ENCODE measurements around the gene NBPF1. TPM values are rescaled to one million over a fixed set of nuclear protein-coding genes. Genes with fewer than 3 reads are reported as not detected.
"Not testable (repeated sequence)": the region's sequence is repeated elsewhere in the genome, so short reads cannot be mapped to it uniquely, and the experiment has no call there.

The NBPF1 gene
- total RNA-seq, 1 donor from 2014 or later, result 69.4 TPM

DNA sequence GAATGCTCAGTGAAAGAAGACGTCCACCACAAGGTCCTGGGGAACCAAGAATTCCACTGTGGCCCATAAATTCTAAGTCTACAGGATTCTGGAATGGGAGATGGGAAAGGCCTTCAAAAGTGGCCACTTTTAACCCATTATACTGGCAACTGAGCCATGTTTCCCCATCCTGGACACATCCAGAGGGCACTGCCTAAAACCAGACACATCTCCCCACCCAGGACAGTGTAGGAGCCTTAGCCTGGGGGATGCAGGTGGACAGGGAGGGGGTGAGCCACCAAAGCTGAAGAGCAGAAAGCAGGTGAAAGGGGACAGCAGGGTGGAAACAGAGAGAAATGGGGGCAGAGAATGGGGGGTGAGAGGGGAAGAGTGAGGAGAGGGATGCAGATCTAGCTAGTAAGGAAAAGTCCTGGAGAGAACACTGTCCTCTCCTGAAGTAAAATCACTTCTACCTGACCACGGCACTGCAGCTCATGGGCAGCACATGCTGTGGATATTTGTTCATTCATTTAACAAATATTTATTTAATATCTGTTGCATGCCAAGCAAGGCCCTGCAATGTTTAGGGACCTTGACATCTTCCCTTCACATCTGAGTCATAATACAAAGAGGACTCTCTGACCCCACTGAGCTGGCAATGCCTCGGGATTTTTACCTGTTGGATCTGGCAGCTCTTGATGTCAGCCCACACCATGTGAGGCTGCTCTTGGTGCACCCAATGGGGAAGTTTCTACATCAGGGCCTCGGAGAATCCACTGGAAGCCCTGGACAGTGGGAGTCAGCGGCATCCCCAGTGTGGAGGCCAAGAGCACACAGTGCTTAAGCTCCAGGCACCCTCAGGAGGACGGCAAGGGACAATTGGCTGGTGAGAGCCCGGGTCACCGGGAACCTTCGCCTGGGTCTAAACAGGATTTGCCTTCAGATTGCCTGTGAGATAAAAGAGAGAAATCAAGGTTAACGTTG, 5.2 kb downstream of the NBPF1 start:
- H3K9ac ChIP-seq (ENCODE audit: low read depth in 1 of 3, low read length in 3 of 3); H3K9me3 ChIP-seq (ENCODE audit: control insufficient read depth in 3 of 3, low read length in 3 of 3); H3K27me3 ChIP-seq (ENCODE audit: control insufficient read depth in 3 of 3, insufficient read depth in 3 of 3, low read length in 3 of 3); H3K27ac ChIP-seq (ENCODE audit: low read depth, low read length); H3K4me3 ChIP-seq (ENCODE audit: low read length in 3 of 3): not testable (repeated sequence)
- Histone ChIP-seq H3K4me1 (ENCODE audit: control insufficient read depth in 3 of 3, insufficient read depth in 3 of 3, low read length in 3 of 3) (peaks cover 11 to 14% (median 12%) of the 10 kb centered on the region in 3 donors), H3K36me3 (ENCODE audit: control insufficient read depth in 3 of 3, insufficient read depth in 3 of 3, low read length in 3 of 3) (peaks cover 26 to 39% (median 38%) of the 10 kb centered on the region in 3 donors)

DNA sequence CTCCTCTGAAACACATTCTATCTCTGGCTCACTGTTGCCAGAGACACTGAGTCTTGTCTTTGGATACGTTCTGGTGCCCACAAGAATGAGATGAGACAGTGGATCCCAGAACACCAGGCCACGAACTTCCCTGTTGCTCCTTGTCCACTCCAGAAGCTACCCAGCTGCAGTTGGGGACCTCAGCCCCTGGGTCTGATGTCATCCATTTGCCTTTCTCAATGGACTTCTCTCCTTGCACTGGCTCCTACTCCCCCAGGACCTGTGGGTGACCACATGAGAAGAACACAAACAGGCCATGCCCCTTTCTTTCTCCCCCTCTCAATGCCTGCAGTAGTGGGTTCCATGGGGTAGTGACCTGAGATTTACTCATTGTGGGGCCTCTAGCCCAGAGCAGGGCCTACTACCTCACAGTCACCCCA, 5.9 kb downstream of the NBPF1 start:
- Histone ChIP-seq H3K9ac (ENCODE audit: low read depth in 1 of 3, low read length in 3 of 3) (peak overlapping the region in 1 of 3 donors; percentile 1), H3K9me3 (ENCODE audit: control insufficient read depth in 3 of 3, low read length in 3 of 3) (no peaks in the 10 kb centered on the region), H3K27me3 (ENCODE audit: control insufficient read depth in 3 of 3, insufficient read depth in 3 of 3, low read length in 3 of 3) (no peaks in the 10 kb centered on the region), H3K36me3 (ENCODE audit: control insufficient read depth in 3 of 3, insufficient read depth in 3 of 3, low read length in 3 of 3) (peaks cover 26 to 39% (median 38%) of the 10 kb centered on the region in 3 donors), H3K4me1 (ENCODE audit: control insufficient read depth in 3 of 3, insufficient read depth in 3 of 3, low read length in 3 of 3) (peaks cover 8 to 10% (median 8%) of the 10 kb centered on the region in 3 donors), H3K4me3 (ENCODE audit: low read length in 3 of 3) (no peak overlapping the region), H3K27ac (ENCODE audit: low read depth, low read length) (no peak overlapping the region)

DNA sequence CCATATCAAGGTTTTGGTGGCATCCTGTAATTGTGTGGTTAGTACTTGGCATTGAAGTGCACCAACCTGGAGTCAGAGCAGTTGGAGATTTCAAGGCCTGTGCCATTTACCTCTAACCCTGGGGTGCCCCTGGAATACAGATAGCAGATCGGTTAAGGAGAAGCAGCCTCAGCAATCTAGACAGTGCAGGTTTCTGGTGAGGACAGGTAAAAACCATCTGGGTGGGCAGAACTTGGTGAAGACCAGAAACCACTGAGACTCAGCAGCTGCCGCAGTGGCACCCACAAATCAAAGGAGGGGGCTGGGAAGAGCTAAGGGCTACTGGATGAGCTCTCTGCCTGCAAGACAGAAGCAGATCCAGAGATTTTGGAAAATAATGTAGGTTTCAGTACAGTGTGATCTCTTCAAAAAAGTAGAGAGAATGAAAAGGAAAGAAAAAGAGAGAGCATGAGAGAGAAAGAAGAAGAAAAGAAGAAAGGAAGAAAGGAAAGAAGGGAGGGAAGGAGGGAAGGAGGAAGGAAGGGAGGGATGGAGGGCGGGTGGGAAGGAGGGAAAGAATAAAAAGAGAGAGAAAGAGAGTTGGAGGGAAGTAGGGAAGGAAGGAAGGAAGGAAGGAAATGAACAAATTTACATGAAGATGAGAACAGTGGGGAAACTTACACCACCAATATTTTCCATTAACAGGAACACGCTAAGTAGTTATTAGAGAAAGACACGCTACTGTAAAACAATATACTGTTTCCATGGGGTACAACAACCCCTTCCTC, 6.5 kb downstream of the NBPF1 start:
- not testable (repeated sequence) for H3K9ac ChIP-seq (ENCODE audit: low read depth in 1 of 3, low read length in 3 of 3); H3K4me1 ChIP-seq (ENCODE audit: control insufficient read depth in 3 of 3, insufficient read depth in 3 of 3, low read length in 3 of 3); H3K9me3 ChIP-seq (ENCODE audit: control insufficient read depth in 3 of 3, low read length in 3 of 3); H3K4me3 ChIP-seq (ENCODE audit: low read length in 3 of 3); H3K27me3 ChIP-seq (ENCODE audit: control insufficient read depth in 3 of 3, insufficient read depth in 3 of 3, low read length in 3 of 3); H3K27ac ChIP-seq (ENCODE audit: low read depth, low read length)
- peaks cover 26 to 39% (median 38%) of the 10 kb centered on the region in 3 donors for H3K36me3 ChIP-seq (ENCODE audit: control insufficient read depth in 3 of 3, insufficient read depth in 3 of 3, low read length in 3 of 3)

DNA sequence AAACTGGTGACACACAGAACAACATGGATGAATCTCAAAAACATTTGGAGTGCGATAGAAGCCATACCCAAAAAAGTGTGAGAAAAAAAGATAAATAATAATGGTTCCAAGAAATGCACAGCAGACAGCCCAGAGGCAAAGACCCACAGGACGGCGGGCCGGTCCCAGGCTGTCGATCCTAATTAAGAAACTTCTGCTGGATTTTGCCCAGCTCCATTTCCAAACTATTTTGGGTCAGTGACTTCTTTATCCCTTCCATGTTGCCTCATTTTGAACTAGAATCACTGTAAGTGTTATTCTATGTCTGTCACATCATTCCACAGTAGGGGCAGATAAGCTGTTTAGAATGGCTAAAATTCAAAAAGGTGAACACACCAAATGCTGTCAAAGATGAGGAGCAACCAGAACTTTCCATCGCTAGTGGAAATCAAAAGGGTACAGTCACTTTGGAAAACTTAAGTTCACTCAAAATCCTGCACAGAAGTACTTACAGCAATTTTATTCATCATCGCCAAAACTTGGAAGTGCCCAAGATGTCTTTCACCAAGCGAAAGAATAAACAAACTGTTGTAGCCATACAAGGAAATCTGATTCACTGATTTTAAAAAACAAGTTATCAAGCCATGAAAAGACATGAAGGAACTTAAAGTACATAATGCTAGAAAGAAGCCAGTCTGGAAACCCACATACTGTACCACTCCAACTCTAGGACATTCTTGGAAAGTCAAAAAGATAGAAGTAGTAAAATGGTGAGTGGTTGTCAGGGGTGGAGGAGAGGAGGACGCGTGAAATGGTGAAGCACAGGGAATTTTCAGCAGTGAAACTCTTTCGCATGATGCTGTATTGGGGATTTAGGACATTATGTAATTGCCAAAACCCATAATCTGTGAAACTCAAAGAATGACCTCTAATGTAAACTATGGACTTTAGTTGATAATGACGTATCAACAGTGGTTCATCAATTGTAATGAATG, 7.5 kb downstream of the NBPF1 start:
- Histone ChIP-seq H3K9ac (ENCODE audit: low read depth in 1 of 3, low read length in 3 of 3) (no peak overlapping the region), H3K36me3 (ENCODE audit: control insufficient read depth in 3 of 3, insufficient read depth in 3 of 3, low read length in 3 of 3) (peaks cover 26 to 39% (median 38%) of the 10 kb centered on the region in 3 donors), H3K9me3 (ENCODE audit: control insufficient read depth in 3 of 3, low read length in 3 of 3) (no peaks in the 10 kb centered on the region), H3K27ac (ENCODE audit: low read depth, low read length) (no peak overlapping the region), H3K4me3 (ENCODE audit: low read length in 3 of 3) (no peak overlapping the region), H3K4me1 (ENCODE audit: control insufficient read depth in 3 of 3, insufficient read depth in 3 of 3, low read length in 3 of 3) (no peaks in the 10 kb centered on the region), H3K27me3 (ENCODE audit: control insufficient read depth in 3 of 3, insufficient read depth in 3 of 3, low read length in 3 of 3) (no peaks in the 10 kb centered on the region)

DNA sequence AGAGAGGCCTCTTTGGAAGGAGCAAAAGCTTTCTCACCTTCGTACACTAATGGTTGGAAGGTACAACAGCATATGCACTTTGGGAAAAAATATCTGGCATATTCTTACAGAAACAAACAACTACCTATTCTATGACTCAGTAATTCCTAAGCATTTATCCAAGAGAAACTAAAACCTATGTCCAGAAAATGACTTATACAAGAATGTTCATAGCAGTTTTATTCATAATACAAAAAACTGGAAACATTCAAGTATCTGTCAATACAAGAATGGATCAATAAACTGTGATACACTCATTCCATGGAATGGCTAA, 8.2 kb downstream of the NBPF1 start:
- Histone ChIP-seq H3K4me3 (ENCODE audit: low read length in 3 of 3) (no peak overlapping the region), H3K27ac (ENCODE audit: low read depth, low read length) (no peak overlapping the region), H3K27me3 (ENCODE audit: control insufficient read depth in 3 of 3, insufficient read depth in 3 of 3, low read length in 3 of 3) (no peaks in the 10 kb centered on the region), H3K9me3 (ENCODE audit: control insufficient read depth in 3 of 3, low read length in 3 of 3) (no peaks in the 10 kb centered on the region), H3K9ac (ENCODE audit: low read depth in 1 of 3, low read length in 3 of 3) (no peak overlapping the region), H3K4me1 (ENCODE audit: control insufficient read depth in 3 of 3, insufficient read depth in 3 of 3, low read length in 3 of 3) (no peaks in the 10 kb centered on the region), H3K36me3 (ENCODE audit: control insufficient read depth in 3 of 3, insufficient read depth in 3 of 3, low read length in 3 of 3) (peaks cover 26 to 39% (median 38%) of the 10 kb centered on the region in 3 donors)

DNA sequence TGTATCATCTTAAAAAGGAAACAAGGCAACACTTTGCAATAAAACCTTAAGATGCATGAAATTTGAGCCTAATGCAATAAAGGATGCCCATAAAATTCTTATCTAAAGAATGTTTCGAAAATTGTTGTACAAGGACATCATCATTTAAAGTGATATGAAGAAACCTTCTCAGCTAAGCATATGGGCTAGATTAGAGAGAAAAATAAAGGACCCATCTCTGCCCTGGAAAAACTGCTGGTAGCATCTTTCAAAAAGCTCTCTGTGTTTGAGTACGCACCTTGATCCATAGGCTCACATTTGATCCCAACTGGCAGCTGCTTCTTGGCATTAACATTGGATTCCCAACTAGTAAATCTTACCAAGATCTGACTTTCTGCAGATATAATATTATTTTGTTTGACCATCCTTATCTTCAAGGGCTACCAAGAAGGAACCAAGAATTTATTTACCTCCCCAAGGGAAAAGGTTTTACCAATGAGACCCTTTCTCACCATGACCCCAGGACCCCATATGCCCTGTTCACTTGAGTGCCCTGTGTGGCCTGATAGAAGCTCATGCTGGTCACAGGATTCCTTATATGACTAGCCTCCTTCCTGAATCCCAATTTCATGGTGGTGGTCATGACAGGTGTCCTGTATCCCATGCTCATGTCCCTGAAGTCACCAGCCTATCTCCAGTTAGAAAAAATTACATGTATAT, 8.7 kb downstream of the NBPF1 start:
- H3K9ac ChIP-seq (ENCODE audit: low read depth in 1 of 3, low read length in 3 of 3); H3K4me3 ChIP-seq (ENCODE audit: low read length in 3 of 3); H3K4me1 ChIP-seq (ENCODE audit: control insufficient read depth in 3 of 3, insufficient read depth in 3 of 3, low read length in 3 of 3); H3K9me3 ChIP-seq (ENCODE audit: control insufficient read depth in 3 of 3, low read length in 3 of 3); H3K27me3 ChIP-seq (ENCODE audit: control insufficient read depth in 3 of 3, insufficient read depth in 3 of 3, low read length in 3 of 3); H3K27ac ChIP-seq (ENCODE audit: low read depth, low read length): not testable (repeated sequence)
- H3K36me3 ChIP-seq (ENCODE audit: control insufficient read depth in 3 of 3, insufficient read depth in 3 of 3, low read length in 3 of 3), result peaks cover 26 to 39% (median 38%) of the 10 kb centered on the region in 3 donors

DNA sequence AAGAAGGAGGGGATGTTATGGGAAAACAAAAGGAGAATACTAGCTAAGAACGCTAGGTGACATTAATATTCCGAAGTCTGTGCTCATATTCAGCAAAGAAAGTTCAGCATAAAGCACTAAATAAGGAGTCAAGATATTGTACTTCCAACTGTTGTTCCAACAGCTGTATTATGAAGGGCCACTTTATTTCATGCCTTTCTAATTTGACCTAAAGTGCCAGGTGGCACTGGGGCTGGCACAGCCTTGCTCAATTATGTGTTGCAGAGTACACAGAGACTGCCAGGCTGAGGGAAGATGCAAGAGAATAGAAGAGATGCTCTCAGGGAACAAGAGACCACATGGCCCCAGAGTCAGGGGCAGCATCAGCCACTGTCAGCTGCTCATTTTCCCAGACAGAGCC, 9.7 kb downstream of the NBPF1 start:
- not testable (repeated sequence) for H3K4me3 ChIP-seq (ENCODE audit: low read length in 3 of 3); H3K9ac ChIP-seq (ENCODE audit: low read depth in 1 of 3, low read length in 3 of 3); H3K9me3 ChIP-seq (ENCODE audit: control insufficient read depth in 3 of 3, low read length in 3 of 3); H3K27me3 ChIP-seq (ENCODE audit: control insufficient read depth in 3 of 3, insufficient read depth in 3 of 3, low read length in 3 of 3); H3K27ac ChIP-seq (ENCODE audit: low read depth, low read length); H3K4me1 ChIP-seq (ENCODE audit: control insufficient read depth in 3 of 3, insufficient read depth in 3 of 3, low read length in 3 of 3)
- peaks cover 26 to 39% (median 38%) of the 10 kb centered on the region in 3 donors for H3K36me3 ChIP-seq (ENCODE audit: control insufficient read depth in 3 of 3, insufficient read depth in 3 of 3, low read length in 3 of 3)

DNA sequence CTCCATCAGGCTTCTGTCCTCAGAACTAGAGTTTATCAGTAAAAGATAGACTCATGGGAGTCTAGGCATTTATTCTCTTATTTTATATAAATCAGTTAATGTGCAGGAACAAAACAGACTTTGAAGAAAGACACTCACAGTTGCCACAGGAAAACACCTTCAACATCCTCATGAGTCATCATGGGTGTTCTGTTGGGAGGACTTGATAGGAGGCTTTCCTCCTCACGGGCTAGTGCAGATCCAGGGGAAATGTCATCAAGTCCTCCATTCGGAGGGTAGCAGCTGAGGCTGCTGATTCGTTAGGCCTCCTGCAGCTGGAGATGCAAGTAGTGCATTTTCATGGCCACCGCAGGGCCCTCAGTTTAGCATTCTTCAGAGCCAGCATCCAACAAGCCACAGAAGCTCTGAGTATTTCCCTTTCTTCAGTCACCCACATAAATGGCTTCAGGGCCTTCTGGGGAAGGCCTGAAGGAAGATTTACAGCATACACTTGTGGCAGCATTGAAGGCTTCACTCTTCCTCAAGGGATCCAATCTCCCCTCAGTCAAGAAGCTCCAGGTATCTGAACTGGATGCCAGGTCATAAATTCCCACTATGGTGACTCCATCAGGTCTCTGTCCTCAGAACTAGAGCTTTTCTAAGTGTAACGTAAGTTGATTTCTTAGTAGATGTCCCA, 10.9 kb downstream of the NBPF1 start:
- H3K4me3 ChIP-seq (ENCODE audit: low read length in 3 of 3); H3K27ac ChIP-seq (ENCODE audit: low read depth, low read length); H3K9me3 ChIP-seq (ENCODE audit: control insufficient read depth in 3 of 3, low read length in 3 of 3); H3K4me1 ChIP-seq (ENCODE audit: control insufficient read depth in 3 of 3, insufficient read depth in 3 of 3, low read length in 3 of 3); H3K27me3 ChIP-seq (ENCODE audit: control insufficient read depth in 3 of 3, insufficient read depth in 3 of 3, low read length in 3 of 3); H3K9ac ChIP-seq (ENCODE audit: low read depth in 1 of 3, low read length in 3 of 3): not testable (repeated sequence)
- peaks cover 14 to 27% (median 27%) of the 10 kb centered on the region in 3 donors for H3K36me3 ChIP-seq (ENCODE audit: control insufficient read depth in 3 of 3, insufficient read depth in 3 of 3, low read length in 3 of 3)

All from skeletal muscle tissue (tissue), 4 donors.